ENCODE measurements around the gene OR52H1.

DNA sequence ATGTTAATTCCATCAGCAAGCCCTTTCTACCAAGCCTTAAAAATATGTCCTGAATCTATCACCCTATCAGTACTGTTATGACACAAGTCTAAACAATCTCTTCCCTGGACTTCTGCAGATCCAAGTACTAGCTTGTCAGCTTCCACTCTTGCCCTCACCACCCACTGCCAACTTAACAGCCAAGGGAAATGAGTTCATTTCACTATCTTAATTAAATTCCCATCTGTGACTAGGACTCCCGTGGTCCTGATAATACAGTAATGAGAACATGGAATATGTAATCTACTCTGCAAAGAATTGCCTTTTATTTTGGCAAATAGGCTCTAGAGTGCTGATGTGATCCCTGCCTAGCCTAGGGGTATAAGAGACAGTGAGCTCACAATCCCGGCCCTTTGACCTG is 48.7 kb downstream of the OR52H1 start:
- TF ChIP-seq, protein P1, sequence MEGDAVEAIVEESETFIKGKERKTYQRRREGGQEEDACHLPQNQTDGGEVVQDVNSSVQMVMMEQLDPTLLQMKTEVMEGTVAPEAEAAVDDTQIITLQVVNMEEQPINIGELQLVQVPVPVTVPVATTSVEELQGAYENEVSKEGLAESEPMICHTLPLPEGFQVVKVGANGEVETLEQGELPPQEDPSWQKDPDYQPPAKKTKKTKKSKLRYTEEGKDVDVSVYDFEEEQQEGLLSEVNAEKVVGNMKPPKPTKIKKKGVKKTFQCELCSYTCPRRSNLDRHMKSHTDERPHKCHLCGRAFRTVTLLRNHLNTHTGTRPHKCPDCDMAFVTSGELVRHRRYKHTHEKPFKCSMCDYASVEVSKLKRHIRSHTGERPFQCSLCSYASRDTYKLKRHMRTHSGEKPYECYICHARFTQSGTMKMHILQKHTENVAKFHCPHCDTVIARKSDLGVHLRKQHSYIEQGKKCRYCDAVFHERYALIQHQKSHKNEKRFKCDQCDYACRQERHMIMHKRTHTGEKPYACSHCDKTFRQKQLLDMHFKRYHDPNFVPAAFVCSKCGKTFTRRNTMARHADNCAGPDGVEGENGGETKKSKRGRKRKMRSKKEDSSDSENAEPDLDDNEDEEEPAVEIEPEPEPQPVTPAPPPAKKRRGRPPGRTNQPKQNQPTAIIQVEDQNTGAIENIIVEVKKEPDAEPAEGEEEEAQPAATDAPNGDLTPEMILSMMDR (conservative IDR thresholded peaks at IDR 0.05; ENCODE audit: low read depth, low read length), result no peak
- TF ChIP-seq EZH2 (IDR thresholded peaks at IDR 0.05; ENCODE audit: low read length, unreplicated experiment), result no peak

Measured in PC-3 (cell line).